Measurements from ENCODE around the gene SULT2B1.

The SULT2B1 gene

GRCh38 chr19:48618916-48619691 is 67.1 kb downstream of the SULT2B1 start, which contains the start of the genes RPL18 and SPHK2:
Gene RPL18 (minus strand): TSS chr19:48619178. CDS start chr19:48619143, 35 bp downstream.
Gene SPHK2 (plus strand): TSS chr19:48619506. CDS start chr19:48620515, 1,009 bp downstream.
- peaks cover 45% of the 10 kb centered on the region for H3K4me1 ChIP-seq (ENCODE audit: control insufficient read depth, insufficient read depth, low read length)
- WGBS, 2 experiments = 0% methylated on average over 69 of the region's 69 CpGs
- H3K36me3 ChIP-seq (ENCODE audit: control insufficient read depth, insufficient read depth, low read length) = peaks cover 7% of the 10 kb centered on the region
- no peaks in the 10 kb centered on the region for H3K9me3 ChIP-seq (ENCODE audit: control insufficient read depth, low read length)
- H3K4me3 ChIP-seq (ENCODE audit: insufficient read depth, low read depth, low read length) = peak within 1 kb of the TSS; percentile 98
- H3K27ac ChIP-seq (ENCODE audit: insufficient read depth, low read depth, low read length, poor library complexity, severe bottlenecking) = peak within 1 kb of the TSS; percentile 95
- H3K27me3 ChIP-seq (ENCODE audit: control insufficient read depth, insufficient read depth, low read length, poor library complexity, severe bottlenecking) = no peaks in the 10 kb centered on the region

GRCh38 chr19:48619692-48620585 is 68.0 kb downstream of the SULT2B1 start:
- peaks cover 7% of the 10 kb centered on the region for H3K36me3 ChIP-seq (ENCODE audit: control insufficient read depth, insufficient read depth, low read length)
- H3K27ac ChIP-seq (ENCODE audit: insufficient read depth, low read depth, low read length, poor library complexity, severe bottlenecking) = peak overlapping the region; percentile 95
- H3K4me1 ChIP-seq (ENCODE audit: control insufficient read depth, insufficient read depth, low read length) = peaks cover 38% of the 10 kb centered on the region
- H3K4me3 ChIP-seq (ENCODE audit: insufficient read depth, low read depth, low read length) = peak overlapping the region; percentile 98
- H3K9me3 ChIP-seq (ENCODE audit: control insufficient read depth, low read length) = no peaks in the 10 kb centered on the region
- 39 to 45% methylated on average over 5 to 6 of the region's 6 CpGs for WGBS, 2 experiments
- H3K27me3 ChIP-seq (ENCODE audit: control insufficient read depth, insufficient read depth, low read length, poor library complexity, severe bottlenecking) = no peaks in the 10 kb centered on the region

GRCh38 chr19:48623556-48624066 is 71.6 kb downstream of the SULT2B1 start:
- H3K27me3 ChIP-seq (ENCODE audit: control insufficient read depth, insufficient read depth, low read length, poor library complexity, severe bottlenecking) = no peaks in the 10 kb centered on the region
- H3K27ac ChIP-seq (ENCODE audit: insufficient read depth, low read depth, low read length, poor library complexity, severe bottlenecking) = peak overlapping the region; percentile 96
- no peaks in the 10 kb centered on the region for H3K36me3 ChIP-seq (ENCODE audit: control insufficient read depth, insufficient read depth, low read length)
- 32 to 37% methylated on average over 8 of the region's 8 CpGs for WGBS, 2 experiments
- no peaks in the 10 kb centered on the region for H3K9me3 ChIP-seq (ENCODE audit: control insufficient read depth, low read length)
- H3K4me1 ChIP-seq (ENCODE audit: control insufficient read depth, insufficient read depth, low read length) = peaks cover 16% of the 10 kb centered on the region
- peak overlapping the region; percentile 28 for H3K4me3 ChIP-seq (ENCODE audit: insufficient read depth, low read depth, low read length)

- WGBS, 2 experiments = 0% methylated on average over 40 of the region's 40 CpGs
- no peaks in the 10 kb centered on the region for H3K9me3 ChIP-seq (ENCODE audit: control insufficient read depth, low read length)
- H3K4me1 ChIP-seq (ENCODE audit: control insufficient read depth, insufficient read depth, low read length) = peaks cover 16% of the 10 kb centered on the region
- H3K27ac ChIP-seq (ENCODE audit: insufficient read depth, low read depth, low read length, poor library complexity, severe bottlenecking) = peak overlapping the region; percentile 96
- H3K36me3 ChIP-seq (ENCODE audit: control insufficient read depth, insufficient read depth, low read length) = no peaks in the 10 kb centered on the region
- no peaks in the 10 kb centered on the region for H3K27me3 ChIP-seq (ENCODE audit: control insufficient read depth, insufficient read depth, low read length, poor library complexity, severe bottlenecking)
- peak overlapping the region; percentile 48 for H3K4me3 ChIP-seq (ENCODE audit: insufficient read depth, low read depth, low read length)
Observed at GRCh38 chr19:48624067-48624594, 72.2 kb downstream of the SULT2B1 start.

GRCh38 chr19:48624791-48625723 is 73.1 kb downstream of the SULT2B1 start:
- Histone ChIP-seq H3K27ac (ENCODE audit: insufficient read depth, low read depth, low read length, poor library complexity, severe bottlenecking) (peak overlapping the region; percentile 13), H3K4me1 (ENCODE audit: control insufficient read depth, insufficient read depth, low read length) (peaks cover 21% of the 10 kb centered on the region), H3K36me3 (ENCODE audit: control insufficient read depth, insufficient read depth, low read length) (no peaks in the 10 kb centered on the region), H3K4me3 (ENCODE audit: insufficient read depth, low read depth, low read length) (peak overlapping the region; percentile 48), H3K9me3 (ENCODE audit: control insufficient read depth, low read length) (no peaks in the 10 kb centered on the region), H3K27me3 (ENCODE audit: control insufficient read depth, insufficient read depth, low read length, poor library complexity, severe bottlenecking) (no peaks in the 10 kb centered on the region)
- 46 to 53% methylated on average over 22 to 23 of the region's 24 CpGs for WGBS, 2 experiments

GRCh38 chr19:48625891-48626327 is 73.9 kb downstream of the SULT2B1 start:
- H3K36me3 ChIP-seq (ENCODE audit: control insufficient read depth, insufficient read depth, low read length) = no peaks in the 10 kb centered on the region
- no peaks in the 10 kb centered on the region for H3K9me3 ChIP-seq (ENCODE audit: control insufficient read depth, low read length)
- peaks cover 26% of the 10 kb centered on the region for H3K4me1 ChIP-seq (ENCODE audit: control insufficient read depth, insufficient read depth, low read length)
- WGBS, 2 experiments = 93 to 95% methylated on average over 30 of the region's 30 CpGs
- no peaks in the 10 kb centered on the region for H3K27me3 ChIP-seq (ENCODE audit: control insufficient read depth, insufficient read depth, low read length, poor library complexity, severe bottlenecking)
- H3K4me3 ChIP-seq (ENCODE audit: insufficient read depth, low read depth, low read length) = no peak overlapping the region
- no peak overlapping the region for H3K27ac ChIP-seq (ENCODE audit: insufficient read depth, low read depth, low read length, poor library complexity, severe bottlenecking)

- Histone ChIP-seq H3K4me1 (ENCODE audit: control insufficient read depth, insufficient read depth, low read length) (peaks cover 28% of the 10 kb centered on the region), H3K27ac (ENCODE audit: insufficient read depth, low read depth, low read length, poor library complexity, severe bottlenecking) (no peak overlapping the region), H3K27me3 (ENCODE audit: control insufficient read depth, insufficient read depth, low read length, poor library complexity, severe bottlenecking) (no peaks in the 10 kb centered on the region), H3K36me3 (ENCODE audit: control insufficient read depth, insufficient read depth, low read length) (no peaks in the 10 kb centered on the region), H3K9me3 (ENCODE audit: control insufficient read depth, low read length) (no peaks in the 10 kb centered on the region), H3K4me3 (ENCODE audit: insufficient read depth, low read depth, low read length) (no peak overlapping the region)
- WGBS, 2 experiments = 88 to 89% methylated on average over 6 of the region's 6 CpGs
Observed at GRCh38 chr19:48627201-48627864, 75.4 kb downstream of the SULT2B1 start.

- no peaks in the 10 kb centered on the region for H3K9me3 ChIP-seq (ENCODE audit: control insufficient read depth, low read length)
- H3K4me3 ChIP-seq (ENCODE audit: insufficient read depth, low read depth, low read length) = no peak overlapping the region
- WGBS, 2 experiments = 91 to 93% methylated on average over 17 of the region's 17 CpGs
- H3K27me3 ChIP-seq (ENCODE audit: control insufficient read depth, insufficient read depth, low read length, poor library complexity, severe bottlenecking) = no peaks in the 10 kb centered on the region
- H3K27ac ChIP-seq (ENCODE audit: insufficient read depth, low read depth, low read length, poor library complexity, severe bottlenecking) = no peak overlapping the region
- H3K36me3 ChIP-seq (ENCODE audit: control insufficient read depth, insufficient read depth, low read length) = no peaks in the 10 kb centered on the region
- H3K4me1 ChIP-seq (ENCODE audit: control insufficient read depth, insufficient read depth, low read length) = peaks cover 28% of the 10 kb centered on the region
Observed at GRCh38 chr19:48627865-48628314, 75.9 kb downstream of the SULT2B1 start.

Measured in ectodermal cell (in vitro differentiated cells).